ENCODE measurements around the gene ZGPAT. TPM values are rescaled to one million over a fixed set of nuclear protein-coding genes. Genes with fewer than 3 reads are reported as not detected.

The ZGPAT gene
- total and polyA plus RNA-seq, 2 of the 13 experiments (the other 11 are each of a cell fraction or from before 2014, with no cell fraction given), result 23.0 to 41.9 TPM

GRCh38 chr20:63738687-63739129 is 30.9 kb downstream of the ZGPAT start (continued):
- no peak for TF ChIP-seq ZNF276 (CRISPR knock-in tag; IDR thresholded peaks at IDR 0.05; ENCODE audit: low read depth)
- TF ChIP-seq THAP11 (CRISPR knock-in tag; IDR thresholded peaks at IDR 0.05), result no peak
- no peak for TF ChIP-seq ATAD3A (CRISPR knock-in tag; IDR thresholded peaks at IDR 0.05)
- peak; percentile 25; the same call in 1 of the 2 replicates for TF ChIP-seq PATZ1 (CRISPR knock-in tag; IDR thresholded peaks at IDR 0.05)
- TF ChIP-seq MTF2 (CRISPR knock-in tag; IDR thresholded peaks at IDR 0.05; ENCODE audit: borderline replicate concordance), result 0 out of 2 replicates have a peak, but pooled peaks have one; percentile 70
- TF ChIP-seq KLF13 (CRISPR knock-in tag; IDR thresholded peaks at IDR 0.05), result peak; percentile 2; the same call in 1 of the 2 replicates
- TF ChIP-seq RFXANK (CRISPR knock-in tag; IDR thresholded peaks at IDR 0.05), result no peak
- TF ChIP-seq MEF2D (CRISPR knock-in tag; IDR thresholded peaks at IDR 0.05), result no peak
- TF ChIP-seq GPBP1L1 (CRISPR knock-in tag; IDR thresholded peaks at IDR 0.05), result no peak
- no peak for TF ChIP-seq ZNF639 (CRISPR knock-in tag; conservative IDR thresholded peaks at IDR 0.05)
- TF ChIP-seq JUND (CRISPR knock-in tag; IDR thresholded peaks at IDR 0.05), result no peak
- TF ChIP-seq ZNF615 (CRISPR knock-in tag; IDR thresholded peaks at IDR 0.05; ENCODE audit: borderline replicate concordance), result no peak
- TF ChIP-seq, protein P1, sequence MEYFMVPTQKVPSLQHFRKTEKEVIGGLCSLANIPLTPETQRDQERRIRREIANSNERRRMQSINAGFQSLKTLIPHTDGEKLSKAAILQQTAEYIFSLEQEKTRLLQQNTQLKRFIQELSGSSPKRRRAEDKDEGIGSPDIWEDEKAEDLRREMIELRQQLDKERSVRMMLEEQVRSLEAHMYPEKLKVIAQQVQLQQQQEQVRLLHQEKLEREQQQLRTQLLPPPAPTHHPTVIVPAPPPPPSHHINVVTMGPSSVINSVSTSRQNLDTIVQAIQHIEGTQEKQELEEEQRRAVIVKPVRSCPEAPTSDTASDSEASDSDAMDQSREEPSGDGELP (IDR thresholded peaks at IDR 0.05; ENCODE audit: borderline replicate concordance, low read depth), result peak; percentile 97
- TF ChIP-seq CERS6 (CRISPR knock-in tag; IDR thresholded peaks at IDR 0.05), result no peak
- 0 out of 2 replicates have a peak, but pooled peaks have one; percentile 19 for TF ChIP-seq XBP1 (CRISPR knock-in tag; IDR thresholded peaks at IDR 0.05)
- no peak for TF ChIP-seq HMGA1 (CRISPR knock-in tag; conservative IDR thresholded peaks at IDR 0.05)
- no peak for TF ChIP-seq ZNF253 (CRISPR knock-in tag; IDR thresholded peaks at IDR 0.05; ENCODE audit: borderline replicate concordance)
- TF ChIP-seq KAT2B (IDR thresholded peaks at IDR 0.05; ENCODE audit: borderline replicate concordance, low read depth, low read length), result no peak
- 0 out of 2 replicates have a peak, but pooled peaks have one; percentile 1 for TF ChIP-seq ZNF431 (CRISPR knock-in tag; IDR thresholded peaks at IDR 0.05; ENCODE audit: borderline replicate concordance, low read depth)
- no peak for TF ChIP-seq ZNF317 (CRISPR knock-in tag; IDR thresholded peaks at IDR 0.05)
- TF ChIP-seq SUZ12 (IDR thresholded peaks at IDR 0.05; ENCODE audit: low read depth, low read length), result no peak
- no peak for TF ChIP-seq IKZF4 (CRISPR knock-in tag; IDR thresholded peaks at IDR 0.05; ENCODE audit: borderline replicate concordance, low read depth, not compliant biosample characterization)
- peak; percentile 13; the same call in 1 of the 2 replicates for TF ChIP-seq RCOR2 (CRISPR knock-in tag; IDR thresholded peaks at IDR 0.05)
